Measurements from ENCODE around the gene PPP1R3E.

GRCh38 chr14:23323838-23324454, 21.3 kb upstream of the PPP1R3E start:
- TF ChIP-seq CTCF (IDR thresholded peaks at IDR 0.05; ENCODE audit: low read depth, low read length): no peak
- no peak for TF ChIP-seq EZH2phosphoT487 (IDR thresholded peaks at IDR 0.05; ENCODE audit: low read depth)
